Neural progenitor cell (in vitro differentiated cells): Measurements from ENCODE around the gene ASXL1.

Experiments used
- CTCF ChIP-seq: fragments of 200-600 bp; sonication (generic); IDR thresholded peaks from 2 replicates; pipeline ENCODE4 v1.5.1; 2017; ENCODE audit warnings: antibody characterized with exemption, mild to moderate bottlenecking
- EZH2 ChIP-seq: fragments of 200-600 bp; sonication (generic); IDR thresholded peaks from 2 replicates; pipeline ENCODE4 v1.6.1; 2017; ENCODE audit warnings: antibody characterized with exemption, mild to moderate bottlenecking, moderate library complexity
- EZH2phosphoT487 ChIP-seq: fragments of 200-600 bp; sonication (generic); IDR thresholded peaks from 2 replicates; pipeline ENCODE4 v1.6.1; 2017; ENCODE audit warnings: antibody characterized with exemption

GRCh38 chr20:32432277-32432676 is 74.1 kb downstream of the ASXL1 start:
- no peak for TF ChIP-seq CTCF
- TF ChIP-seq EZH2 = no peak
- TF ChIP-seq EZH2phosphoT487 = no peak
